CD14-positive monocyte (primary cell): ENCODE data around the gene ST8SIA1. TPM values are rescaled to one million over a fixed set of nuclear protein-coding genes. Genes with fewer than 3 reads are reported as not detected.
A peak's percentile ranks its signal among the peaks of the same experiment; 100 is the strongest.

ENCODE experiments used
- DNase-seq, 3 donors: peaks; one replicate each; pipeline ENCODE4 v3.0.0-alpha.2; 2011 to 2022
- H2AFZ ChIP-seq: 2 replicates; pipeline ENCODE4 v1.6.0; 2012; ENCODE audit warnings: mild to moderate bottlenecking, low read depth, low read length, inconsistent platforms; ENCODE audit not compliant: insufficient read depth, poor library complexity, severe bottlenecking
- H3K27ac ChIP-seq, 2 donors: 1 replicate in 1 of 2; 2 replicates in 1 of 2; pipeline ENCODE4 v1.5.1; 2012 to 2013; ENCODE audit warnings: low read length in 2 of 2, control low read depth in 1 of 2, inconsistent platforms in 1 of 2, low read depth in 1 of 2, mild to moderate bottlenecking in 1 of 2
- H3K27me3 ChIP-seq, 2 donors: one replicate each; pipeline versions ENCODE4 v1.6.0 to v1.6.1; 2011 to 2013; ENCODE audit warnings: low read length in 2 of 2; ENCODE audit not compliant: control insufficient read depth in 2 of 2, insufficient read depth in 2 of 2
- H3K36me3 ChIP-seq, 2 donors: replicated peaks in 1 of 2; 1 replicate in 1 of 2; 2 replicates in 1 of 2; pipeline versions ENCODE4 v1.5.1 to v1.6.1; 2012 to 2013; ENCODE audit warnings: low read length in 2 of 2, control low read depth in 1 of 2, inconsistent platforms in 1 of 2, mild to moderate bottlenecking in 1 of 2; ENCODE audit not compliant: insufficient read depth in 2 of 2, control insufficient read depth in 1 of 2
- H3K4me1 ChIP-seq, 2 donors: 1 replicate in 1 of 2; 2 replicates in 1 of 2; pipeline versions ENCODE4 v1.5.1 to v1.6.1; 2012 to 2013; ENCODE audit warnings: low read length in 2 of 2, control low read depth in 1 of 2, inconsistent platforms in 1 of 2, mild to moderate bottlenecking in 1 of 2, moderate library complexity in 1 of 2; ENCODE audit not compliant: insufficient read depth in 2 of 2, control insufficient read depth in 1 of 2
- H3K4me2 ChIP-seq: replicated peaks from 2 replicates; pipeline ENCODE3; 2012; ENCODE audit warnings: low read length, moderate library complexity, mild to moderate bottlenecking; ENCODE audit not compliant: poor library complexity, severe bottlenecking; ENCODE audit errors: extremely low read depth
- H3K4me3 ChIP-seq, 3 experiments: fragments of 200-600 bp in 1 of 3; sonication (generic) in 1 of 3; replicated peaks in 1 of 3; 1 replicate in 2 of 3; 2 replicates in 1 of 3; pipeline ENCODE4 v1.5.1; 2011 to 2013; ENCODE audit warnings: low read length in 3 of 3, mild to moderate bottlenecking in 3 of 3, control low read depth in 2 of 3, low read depth in 2 of 3, inconsistent platforms in 1 of 3, moderate library complexity in 1 of 3
- H3K79me2 ChIP-seq: 2 replicates; pipeline ENCODE4 v1.6.0; 2012; ENCODE audit warnings: mild to moderate bottlenecking, control low read depth, inconsistent platforms, low read length, moderate library complexity; ENCODE audit not compliant: insufficient read depth
- H3K9ac ChIP-seq: 2 replicates; pipeline ENCODE4 v1.6.0; 2017; ENCODE audit warnings: low read length, mild to moderate bottlenecking; ENCODE audit not compliant: insufficient read depth, poor library complexity, severe bottlenecking
- H3K9me3 ChIP-seq, 2 donors: replicated peaks in 1 of 2; 1 replicate in 1 of 2; 2 replicates in 1 of 2; pipeline versions ENCODE4 v1.5.1 to v1.6.1; 2012 to 2013; ENCODE audit warnings: low read length in 2 of 2, control low read depth in 1 of 2; ENCODE audit not compliant: control insufficient read depth in 1 of 2, insufficient read depth in 1 of 2
- H4K20me1 ChIP-seq: 2 replicates; pipeline ENCODE4 v1.6.0; 2012; ENCODE audit warnings: mild to moderate bottlenecking, low read length, control low read depth, moderate library complexity; ENCODE audit not compliant: insufficient read depth
- H3K27ac Mint-ChIP-seq, 7 donors: one replicate each; pipeline ENCODE4 v1.8.0; 2020; ENCODE audit warnings: mild to moderate bottlenecking in 7 of 7, mixed read lengths in 7 of 7, moderate library complexity in 6 of 7, inconsistent platforms in 2 of 7
- H3K27me3 Mint-ChIP-seq, 3 donors: one replicate each; pipeline ENCODE4 v1.8.0; 2021 to 2022; ENCODE audit warnings: low read depth in 3 of 3, mild to moderate bottlenecking in 3 of 3, mixed read lengths in 3 of 3, moderate library complexity in 3 of 3, inconsistent platforms in 1 of 3
- H3K36me3 Mint-ChIP-seq, 2 donors: one replicate each; pipeline ENCODE4 v1.8.0; 2020; ENCODE audit warnings: mixed read lengths in 2 of 2, inconsistent platforms in 1 of 2, mild to moderate bottlenecking in 1 of 2
- H3K4me1 Mint-ChIP-seq: one replicate; pipeline ENCODE4 v1.8.0; 2020; ENCODE audit warnings: mild to moderate bottlenecking, mixed read lengths
- H3K4me3 Mint-ChIP-seq, 2 donors: one replicate each; pipeline ENCODE4 v1.8.0; 2020; ENCODE audit warnings: mild to moderate bottlenecking in 2 of 2, mixed read lengths in 2 of 2, moderate library complexity in 1 of 2
- H3K9me3 Mint-ChIP-seq, 7 donors: one replicate each; pipeline ENCODE4 v1.8.0; 2020 to 2022; ENCODE audit warnings: mixed read lengths in 7 of 7, mild to moderate bottlenecking in 6 of 7, moderate library complexity in 6 of 7, inconsistent platforms in 2 of 7
- CTCF ChIP-seq: fragments of 200-600 bp; IDR thresholded peaks from one replicate; pipeline ENCODE4 v1.8.0; 2022; ENCODE audit warnings: antibody characterized with exemption, mild to moderate bottlenecking
- WGBS: methylation state at CpG from one replicate; pipeline ENCODE4 v1.1.5; 2013; ENCODE audit warnings: missing lambda C conversion rate; ENCODE audit not compliant: insufficient coverage; 5-methylcytosine and 5-hydroxymethylcytosine counted together
- intact Hi-C, 2 donors: fragments of 100-400 bp; cut with micrococcal nuclease; formaldehyde crosslinking; loops; one replicate each; pipeline versions ENCODE4 v1.15.0 to v1.15.1; 2023
- polyA plus RNA-seq, 3 donors: library from polyadenylated mRNA; depleted of rRNA in 1 of 3; unstranded in 2 of 3; stranded (reverse) in 1 of 3; fragments of 300-500 nt in 2 of 3; fragments of >200 nt in 1 of 3; fragmentation: Illumina TruSeq in 2 of 3; gene quantifications; 1 replicate in 2 of 3; 2 replicates in 1 of 3; pipeline ENCODE4 v1.2.3, GENCODE V29; 2012 to 2021

Gene ST8SIA1
- polyA plus RNA-seq, 3 donors, result not detected

DNA sequence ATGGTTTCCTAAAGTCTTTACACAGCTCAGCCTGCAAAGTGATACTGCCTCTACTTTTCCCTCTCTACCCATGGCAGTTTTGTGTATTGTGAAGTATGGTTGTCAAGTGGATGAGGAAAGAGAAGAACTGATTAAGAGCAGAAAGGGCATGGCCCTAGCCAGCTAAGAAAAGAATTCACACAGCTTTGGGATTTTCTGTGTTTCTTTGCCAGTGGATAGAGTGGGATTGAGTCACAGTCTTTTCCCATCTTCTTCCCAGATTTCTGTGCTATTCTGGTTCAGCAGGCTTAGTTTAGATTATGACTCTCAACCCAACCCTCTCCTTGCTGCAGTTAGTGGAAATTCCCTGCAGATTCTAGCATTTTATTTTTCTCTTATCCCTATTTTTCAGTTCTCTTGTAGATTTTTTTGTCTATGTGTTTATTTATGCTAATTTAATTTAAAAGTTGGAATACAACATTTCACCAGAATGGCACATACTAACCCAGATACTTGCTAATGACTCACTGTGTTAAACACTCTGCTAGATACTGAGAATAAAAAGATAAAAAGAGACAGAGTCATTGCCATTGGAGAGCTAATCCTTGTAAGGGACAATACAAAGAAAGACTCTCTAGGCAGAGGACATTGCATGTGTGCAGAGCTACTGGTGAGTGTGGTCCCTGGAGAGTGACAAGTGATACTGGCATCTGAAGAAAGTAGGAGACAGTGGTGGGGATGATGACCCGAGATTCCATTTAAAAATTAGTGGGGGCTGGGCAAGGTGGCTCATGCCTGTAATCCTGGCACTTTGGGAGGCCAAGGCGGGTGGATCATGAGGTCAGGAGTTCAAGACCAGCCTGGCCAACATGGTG is 106.3 kb downstream of the ST8SIA1 start:
- Mint-ChIP-seq H3K27ac (no peak overlapping the region), H3K9me3 (peaks cover 0 to 3% (median 0%) of the 10 kb centered on the region in 7 donors), H3K27me3 (peaks cover 14 to 20% (median 16%) of the 10 kb centered on the region in 3 donors), H3K36me3 (no peaks in the 10 kb centered on the region), H3K4me1 (no peaks in the 10 kb centered on the region), H3K4me3 (no peak overlapping the region)
- no peak for TF ChIP-seq CTCF
- H3K9me3 ChIP-seq, result no peaks in the 10 kb centered on the region
- H4K20me1 ChIP-seq, result no peaks in the 10 kb centered on the region
- no peak overlapping the region for H3K4me3 ChIP-seq
- no peak overlapping the region for H3K9ac ChIP-seq
- intact Hi-C loops, result no loop called here
- H3K79me2 ChIP-seq, result no peaks in the 10 kb centered on the region
- no peak overlapping the region for H2AFZ ChIP-seq
- no peaks in the 10 kb centered on the region for H3K36me3 ChIP-seq
- H3K4me2 ChIP-seq, result no peak overlapping the region
- H3K27me3 ChIP-seq, result peaks cover 0 to 2% of the 10 kb centered on the region in 2 donors
- no peak for DNase-seq
- H3K27ac ChIP-seq, result no peak overlapping the region
- WGBS, result 66% methylated on average over 2 of the region's 2 CpGs
- no peaks in the 10 kb centered on the region for H3K4me1 ChIP-seq

GRCh38 chr12:22223356-22223755 is 111.2 kb downstream of the ST8SIA1 start:
- peaks cover 0 to under 1% (median 0%) of the 10 kb centered on the region in 7 donors for H3K9me3 Mint-ChIP-seq
- H3K4me1 Mint-ChIP-seq, result no peaks in the 10 kb centered on the region
- Histone ChIP-seq H4K20me1 (no peaks in the 10 kb centered on the region), H3K4me2 (no peak overlapping the region), H3K36me3 (no peaks in the 10 kb centered on the region), H3K9me3 (no peaks in the 10 kb centered on the region), H3K9ac (no peak overlapping the region), H2AFZ (no peak overlapping the region), H3K4me3 (no peak overlapping the region), H3K79me2 (no peaks in the 10 kb centered on the region), H3K4me1 (no peaks in the 10 kb centered on the region), H3K27me3 (no peaks in the 10 kb centered on the region), H3K27ac (no peak overlapping the region)
- no peaks in the 10 kb centered on the region for H3K36me3 Mint-ChIP-seq
- no peak for TF ChIP-seq CTCF
- peak overlapping the region in 1 of 7 donors; percentile 35 for H3K27ac Mint-ChIP-seq
- no peak overlapping the region for H3K4me3 Mint-ChIP-seq
- intact Hi-C loops, result no loop called here
- 100% methylated on average over 2 of the region's 4 CpGs for WGBS
- H3K27me3 Mint-ChIP-seq, result peaks cover 3 to 10% (median 8%) of the 10 kb centered on the region in 3 donors
- DNase-seq, result no peak
